H1 (cell line): Measurements from ENCODE around the gene JAG2. TPM values are rescaled to one million over a fixed set of nuclear protein-coding genes. Genes with fewer than 3 reads are reported as not detected.

Experiments used
- CHD1 ChIP-seq: IDR thresholded peaks from 2 replicates; pipeline ENCODE4 v1.6.1; 2012; ENCODE audit warnings: low read depth, low read length, improper control_type of control experiment
- MAX ChIP-seq: IDR thresholded peaks from 2 replicates; pipeline ENCODE4 v1.6.1; 2012; ENCODE audit warnings: inconsistent platforms
- RFX5 ChIP-seq: IDR thresholded peaks from 2 replicates; pipeline ENCODE4 v1.6.1; 2011; ENCODE audit warnings: low read depth, low read length, improper control_type of control experiment, borderline replicate concordance
- SIN3A ChIP-seq, 2 experiments: IDR thresholded peaks in 1 of 2; conservative IDR thresholded peaks in 1 of 2; 2 replicates each; pipeline ENCODE4 v1.6.1; 2011 to 2012; ENCODE audit warnings: low read length in 2 of 2, improper control_type of control experiment in 1 of 2, low read depth in 1 of 2, mild to moderate bottlenecking in 1 of 2
- SIRT6 ChIP-seq: IDR thresholded peaks from one replicate; pipeline ENCODE4 v1.7.1; 2012; ENCODE audit warnings: low read length, inconsistent platforms
- SUZ12 ChIP-seq: fragments of 200-600 bp; sonication (generic); IDR thresholded peaks from 2 replicates; pipeline ENCODE4 v1.6.1; 2012; ENCODE audit warnings: mild to moderate bottlenecking, inconsistent platforms, low read length, moderate library complexity, mixed read lengths
- YY1 ChIP-seq: IDR thresholded peaks from 2 replicates; pipeline ENCODE4 v1.6.1; 2011; ENCODE audit warnings: low read depth, mild to moderate bottlenecking, low read length
- polyA plus RNA-seq, 7 experiments: library from polyadenylated mRNA; depleted of rRNA in 3 of 7; stranded (reverse) in 5 of 7; unstranded in 2 of 7; fragments of >200 nt in 5 of 7; fragments of 200-250 nt in 2 of 7; gene quantifications; 1 replicate in 5 of 7; 2 replicates in 1 of 7; 4 replicates in 1 of 7; pipeline versions ENCODE4 v1.2.1 to v1.2.3, GENCODE V29; 2011 to 2013; ENCODE audit warnings: missing spikeins in 2 of 7, mixed read lengths in 2 of 7
- total RNA-seq: library from RNA; stranded (reverse); fragmentation: NEBNext Ultra II Directional; extraction: Animal tissue kit (Norgen Biotek cat#: 25700); gene quantifications from 2 replicates; pipeline ENCODE4 v1.2.1, GENCODE V29; 2021

JAG2 gene
- total and polyA plus RNA-seq, 2 of the 8 experiments (the other 6 are each of a cell fraction or from before 2014, with no cell fraction given) = 2.8 to 6.2 TPM

- TF ChIP-seq SIN3A (conservative IDR thresholded peaks at IDR 0.05 in 1 of 2, IDR thresholded peaks at IDR 0.05 in 1 of 2; ENCODE audit: low read depth in 1 of 2, low read length in 2 of 2) (no peak), YY1 (no peak), RFX5 (no peak), SIRT6 (no peak), MAX (no peak), SUZ12 (no peak), CHD1 (no peak)
- TF ChIP-seq, all 59 proteins: peak for 0
Observed at GRCh38 chr14:105187116-105187515, 18.5 kb upstream of the JAG2 start (continued).
